ENCODE results near the gene FLVCR2.

The FLVCR2 gene

GRCh38 chr14:75542588-75543091, 35.8 kb upstream of the FLVCR2 start:
- ChIA-PET POLR2A (no interaction called here), CTCF (interaction anchor here (0.6 to 1.4 kb wide), 2 partner anchors 18 to 24 kb away, joined by 3 to 6 read pairs; no protein-coding TSS in a partner anchor)
- no peak for DNase-seq (ENCODE audit: extremely low spot score)
- TF ChIP-seq NFRKB (IDR thresholded peaks at IDR 0.05) (no peak), BHLHE40 (IDR thresholded peaks at IDR 0.05; ENCODE audit: borderline replicate concordance) (no peak), FOXK2 (IDR thresholded peaks at IDR 0.05) (no peak), L3MBTL2 (conservative IDR thresholded peaks at IDR 0.05) (no peak), ARNT (IDR thresholded peaks at IDR 0.05) (no peak), HDGF (IDR thresholded peaks at IDR 0.05; ENCODE audit: borderline replicate concordance) (no peak), SUZ12 (IDR thresholded peaks at IDR 0.05) (no peak), TARDBP (IDR thresholded peaks at IDR 0.05) (no peak), ELF4 (IDR thresholded peaks at IDR 0.05) (no peak)

DNA sequence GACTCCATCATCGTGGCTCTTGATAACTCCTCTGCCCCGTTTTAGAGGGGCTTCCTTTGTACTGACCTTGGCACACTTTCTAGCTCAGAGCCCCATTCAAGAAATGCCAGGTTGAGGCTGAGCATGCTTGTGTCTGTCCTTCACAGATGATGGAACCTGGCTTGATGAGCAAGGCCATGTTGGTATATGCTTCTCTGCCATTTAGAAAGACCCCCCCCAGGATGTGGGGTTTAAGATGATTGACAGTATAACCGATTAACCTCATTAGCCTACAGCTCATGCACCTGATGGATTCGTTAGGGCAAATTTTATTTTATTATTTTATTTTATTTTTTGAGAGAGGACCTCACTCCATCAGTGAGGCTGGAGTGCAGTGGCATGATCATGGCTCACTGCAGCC, 35.2 kb upstream of the FLVCR2 start:
- TF ChIP-seq SP1 (IDR thresholded peaks at IDR 0.05) = no peak
- ChIA-PET POLR2A (no interaction called here), CTCF (interaction anchor here (0.6 to 1.4 kb wide), 2 partner anchors 18 to 24 kb away, joined by 3 to 6 read pairs; no protein-coding TSS in a partner anchor)
- no peak for DNase-seq (ENCODE audit: extremely low spot score)

- POLR2A ChIA-PET = no interaction called here
- no peak for DNase-seq (ENCODE audit: extremely low spot score)
- no peak for TF ChIP-seq FOXM1 (IDR thresholded peaks at IDR 0.05; ENCODE audit: borderline replicate concordance)
- no peak for TF ChIP-seq HDGF (IDR thresholded peaks at IDR 0.05; ENCODE audit: borderline replicate concordance)
- no peak for TF ChIP-seq SUZ12 (IDR thresholded peaks at IDR 0.05)
- no peak for TF ChIP-seq NFRKB (IDR thresholded peaks at IDR 0.05)
- no peak for TF ChIP-seq ZNF384 (IDR thresholded peaks at IDR 0.05)
- TF ChIP-seq TARDBP (IDR thresholded peaks at IDR 0.05) = no peak
- no peak for TF ChIP-seq ARNT (IDR thresholded peaks at IDR 0.05)
- TF ChIP-seq BHLHE40 (IDR thresholded peaks at IDR 0.05; ENCODE audit: borderline replicate concordance) = no peak
- TF ChIP-seq SP1 (IDR thresholded peaks at IDR 0.05) = no peak
- no peak for TF ChIP-seq LEF1 (IDR thresholded peaks at IDR 0.05; ENCODE audit: borderline replicate concordance)
- no peak for TF ChIP-seq FOXK2 (IDR thresholded peaks at IDR 0.05)
- TF ChIP-seq, protein P1, sequence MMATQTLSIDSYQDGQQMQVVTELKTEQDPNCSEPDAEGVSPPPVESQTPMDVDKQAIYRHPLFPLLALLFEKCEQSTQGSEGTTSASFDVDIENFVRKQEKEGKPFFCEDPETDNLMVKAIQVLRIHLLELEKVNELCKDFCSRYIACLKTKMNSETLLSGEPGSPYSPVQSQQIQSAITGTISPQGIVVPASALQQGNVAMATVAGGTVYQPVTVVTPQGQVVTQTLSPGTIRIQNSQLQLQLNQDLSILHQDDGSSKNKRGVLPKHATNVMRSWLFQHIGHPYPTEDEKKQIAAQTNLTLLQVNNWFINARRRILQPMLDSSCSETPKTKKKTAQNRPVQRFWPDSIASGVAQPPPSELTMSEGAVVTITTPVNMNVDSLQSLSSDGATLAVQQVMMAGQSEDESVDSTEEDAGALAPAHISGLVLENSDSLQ (IDR thresholded peaks at IDR 0.05) = no peak
- TF ChIP-seq L3MBTL2 (conservative IDR thresholded peaks at IDR 0.05) = no peak
- TF ChIP-seq FOXA1 (IDR thresholded peaks at IDR 0.05) = no peak
- no peak for TF ChIP-seq ELF4 (IDR thresholded peaks at IDR 0.05)
- TF ChIP-seq CTBP1 (IDR thresholded peaks at IDR 0.05; ENCODE audit: borderline replicate concordance) = no peak
- CTCF ChIA-PET = no interaction called here
Observed at GRCh38 chr14:75543786-75544185, 34.6 kb upstream of the FLVCR2 start.

GRCh38 chr14:75545907-75546306, 32.5 kb upstream of the FLVCR2 start:
- CTCF ChIA-PET = interaction anchor here (0.7 to 1.8 kb wide), 2 partner anchors 15 to 27 kb away, joined by 3 to 5 read pairs; no protein-coding TSS in a partner anchor
- POLR2A ChIA-PET = no interaction called here
- no peak for DNase-seq (ENCODE audit: extremely low spot score)
- TF ChIP-seq CTBP1 (IDR thresholded peaks at IDR 0.05; ENCODE audit: borderline replicate concordance) = no peak
- TF ChIP-seq SP1 (IDR thresholded peaks at IDR 0.05) = no peak
- no peak for TF ChIP-seq NFRKB (IDR thresholded peaks at IDR 0.05)
- TF ChIP-seq FOXM1 (IDR thresholded peaks at IDR 0.05; ENCODE audit: borderline replicate concordance) = no peak
- no peak for TF ChIP-seq ZNF384 (IDR thresholded peaks at IDR 0.05)
- TF ChIP-seq ARNT (IDR thresholded peaks at IDR 0.05) = no peak
- TF ChIP-seq FOXA1 (IDR thresholded peaks at IDR 0.05) = no peak
- no peak for TF ChIP-seq LEF1 (IDR thresholded peaks at IDR 0.05; ENCODE audit: borderline replicate concordance)
- no peak for TF ChIP-seq TARDBP (IDR thresholded peaks at IDR 0.05)
- TF ChIP-seq, protein P1 (IDR thresholded peaks at IDR 0.05) = no peak

DNA sequence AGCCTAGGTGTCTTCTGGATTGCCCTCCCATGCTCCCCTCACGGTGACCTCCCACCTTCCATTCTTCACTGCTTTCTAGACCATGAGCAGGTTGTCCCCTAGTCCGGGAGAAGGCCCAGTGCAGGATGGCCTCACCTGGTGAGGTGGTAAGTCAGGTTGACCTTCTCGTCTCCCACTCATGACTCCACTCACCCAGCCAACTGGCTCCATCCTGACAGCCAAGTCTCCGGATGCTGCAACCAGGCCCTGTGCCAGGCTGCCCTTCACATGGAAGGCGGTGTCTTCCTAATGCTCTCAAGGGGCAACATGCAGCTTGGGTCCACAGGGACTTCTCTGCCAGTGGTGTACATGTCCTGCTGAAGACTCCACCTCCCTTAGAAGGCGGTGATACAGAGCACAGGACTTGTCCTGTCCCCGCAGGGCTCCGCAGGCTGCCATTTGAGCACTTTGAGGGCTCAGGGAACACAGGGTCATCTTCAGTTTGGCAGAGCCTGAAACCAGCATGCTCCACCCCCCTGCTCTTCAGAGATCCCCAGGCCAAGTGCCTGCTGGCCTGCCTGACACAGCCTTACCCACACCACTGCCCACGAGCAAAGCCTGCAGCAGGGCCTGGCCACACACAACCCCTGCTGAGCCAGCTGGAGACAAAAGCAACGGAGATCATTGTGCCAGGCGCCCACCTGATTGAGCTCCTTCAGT, 30.7 kb upstream of the FLVCR2 start:
- TF ChIP-seq ELF4 (IDR thresholded peaks at IDR 0.05) = no peak
- TF ChIP-seq BHLHE40 (IDR thresholded peaks at IDR 0.05; ENCODE audit: borderline replicate concordance) = no peak
- no peak for TF ChIP-seq CTBP1 (IDR thresholded peaks at IDR 0.05; ENCODE audit: borderline replicate concordance)
- TF ChIP-seq TARDBP (IDR thresholded peaks at IDR 0.05) = no peak
- no peak for TF ChIP-seq LEF1 (IDR thresholded peaks at IDR 0.05; ENCODE audit: borderline replicate concordance)
- no peak for TF ChIP-seq FOXA1 (IDR thresholded peaks at IDR 0.05)
- no peak for TF ChIP-seq FOXM1 (IDR thresholded peaks at IDR 0.05; ENCODE audit: borderline replicate concordance)
- TF ChIP-seq ZNF384 (IDR thresholded peaks at IDR 0.05) = no peak
- no peak for TF ChIP-seq HDGF (IDR thresholded peaks at IDR 0.05; ENCODE audit: borderline replicate concordance)
- ChIA-PET CTCF (no interaction called here), POLR2A (no interaction called here)
- DNase-seq (ENCODE audit: extremely low spot score) = no peak

DNA sequence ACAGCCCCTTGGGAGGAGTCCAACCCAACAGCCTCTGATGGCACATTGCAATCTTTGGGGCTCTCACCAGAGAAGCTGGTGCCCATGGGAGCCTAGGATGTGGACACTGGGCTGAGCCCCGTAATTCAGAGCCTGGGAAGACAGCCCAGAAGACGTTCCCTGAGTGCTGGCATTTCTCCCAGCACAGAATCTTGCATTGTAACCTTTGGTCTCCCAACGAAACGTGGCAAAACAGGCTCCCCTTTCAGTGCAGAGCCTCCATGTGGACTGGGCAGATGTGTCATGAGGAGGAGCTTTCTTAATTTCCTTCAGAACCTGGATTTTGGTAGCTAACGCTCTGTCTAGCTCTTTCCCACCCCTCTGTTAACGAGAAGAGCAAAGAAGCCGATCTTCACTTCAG, 29.9 kb upstream of the FLVCR2 start:
- POLR2A ChIA-PET = no interaction called here
- CTCF ChIA-PET = interaction anchor here (0.8 to 1.5 kb wide), 2 partner anchors 12 to 29 kb away, joined by 3 to 4 read pairs; no protein-coding TSS in a partner anchor
- TF ChIP-seq NFRKB (IDR thresholded peaks at IDR 0.05) (no peak), FOXM1 (IDR thresholded peaks at IDR 0.05; ENCODE audit: borderline replicate concordance) (no peak), FOXK2 (IDR thresholded peaks at IDR 0.05) (no peak), TARDBP (IDR thresholded peaks at IDR 0.05) (no peak), ELF4 (IDR thresholded peaks at IDR 0.05) (no peak), HDGF (IDR thresholded peaks at IDR 0.05; ENCODE audit: borderline replicate concordance) (no peak), L3MBTL2 (conservative IDR thresholded peaks at IDR 0.05) (no peak), SP1 (IDR thresholded peaks at IDR 0.05) (no peak)
- TF ChIP-seq, protein P1 (IDR thresholded peaks at IDR 0.05) = no peak

More for the DNA sequence above, 29.9 kb upstream of the FLVCR2 start:
- DNase-seq (ENCODE audit: extremely low spot score) = no peak

Measured in HEK293T (cell line).